Type B pancreatic cell (in vitro differentiated cells): ENCODE results near the gene KLK5. TPM values are rescaled to one million over a fixed set of nuclear protein-coding genes. Genes with fewer than 3 reads are reported as not detected.
"Not testable (repeated sequence)": the region's sequence is repeated elsewhere in the genome, so short reads cannot be mapped to it uniquely, and the experiment has no call there.

Source experiments
- DNase-seq: peaks from one replicate; pipeline ENCODE4 v3.0.0; 2021; ENCODE audit warnings: mixed read lengths; ENCODE audit not compliant: unreplicated experiment; ENCODE audit errors: extremely low spot score
- H3K27ac Mint-ChIP-seq: 2 replicates; pipeline ENCODE4 v1.8.0; 2021; ENCODE audit warnings: mild to moderate bottlenecking, mixed read lengths
- H3K27me3 Mint-ChIP-seq: 2 replicates; pipeline ENCODE4 v1.8.0; 2021; ENCODE audit warnings: mixed read lengths
- H3K36me3 Mint-ChIP-seq: 2 replicates; pipeline ENCODE4 v1.8.0; 2021; ENCODE audit warnings: mixed read lengths
- H3K4me1 Mint-ChIP-seq: one replicate; pipeline ENCODE4 v1.8.0; 2021; ENCODE audit warnings: mixed read lengths; ENCODE audit not compliant: unreplicated experiment
- H3K4me3 Mint-ChIP-seq: 2 replicates; pipeline ENCODE4 v1.8.0; 2021; ENCODE audit warnings: mild to moderate bottlenecking, mixed read lengths
- H3K9me3 Mint-ChIP-seq: 2 replicates; pipeline ENCODE4 v1.8.0; 2021; ENCODE audit warnings: mixed read lengths
- CTCF ChIP-seq: fragments of 200-600 bp; sonication (generic); conservative IDR thresholded peaks from 2 replicates; pipeline ENCODE4 v1.5.0; 2021; ENCODE audit warnings: antibody characterized with exemption, mild to moderate bottlenecking
- total RNA-seq: library from RNA; stranded (reverse); gene quantifications from 2 replicates; pipeline ENCODE4 v1.2.1, GENCODE V29; 2021; ENCODE audit warnings: low replicate concordance

Gene KLK5
- total RNA-seq, 1 donor from 2014 or later, result not detected

GRCh38 chr19:50998686-50999085, 45.8 kb upstream of the KLK5 start:
- no peak for TF ChIP-seq CTCF
- Mint-ChIP-seq H3K9me3 (no peaks in the 10 kb centered on the region), H3K27ac (no peak overlapping the region), H3K4me1 (peaks cover 3% of the 10 kb centered on the region), H3K36me3 (no peaks in the 10 kb centered on the region), H3K4me3 (no peak overlapping the region), H3K27me3 (peaks cover 18% of the 10 kb centered on the region)
- DNase-seq, result no peak

- H3K27ac Mint-ChIP-seq, result no peak overlapping the region
- H3K4me1 Mint-ChIP-seq, result peaks cover 3% of the 10 kb centered on the region
- DNase-seq, result no peak
- no peak overlapping the region for H3K4me3 Mint-ChIP-seq
- peaks cover 17% of the 10 kb centered on the region for H3K27me3 Mint-ChIP-seq
- no peaks in the 10 kb centered on the region for H3K36me3 Mint-ChIP-seq
- no peak for TF ChIP-seq CTCF
- no peaks in the 10 kb centered on the region for H3K9me3 Mint-ChIP-seq
Observed at GRCh38 chr19:50998061-50998460, 45.2 kb upstream of the KLK5 start.

GRCh38 chr19:50994129-50994528, 41.3 kb upstream of the KLK5 start:
- H3K4me3 Mint-ChIP-seq, result no peak overlapping the region
- TF ChIP-seq CTCF, result no peak
- peaks cover 32% of the 10 kb centered on the region for H3K27me3 Mint-ChIP-seq
- DNase-seq, result no peak
- no peak overlapping the region for H3K27ac Mint-ChIP-seq
- no peaks in the 10 kb centered on the region for H3K4me1 Mint-ChIP-seq
- no peaks in the 10 kb centered on the region for H3K36me3 Mint-ChIP-seq
- H3K9me3 Mint-ChIP-seq, result no peaks in the 10 kb centered on the region

GRCh38 chr19:50992666-50993035, 39.8 kb upstream of the KLK5 start:
- Mint-ChIP-seq H3K4me3 (no peak overlapping the region), H3K27me3 (peaks cover 39% of the 10 kb centered on the region), H3K36me3 (no peaks in the 10 kb centered on the region), H3K27ac (no peak overlapping the region), H3K9me3 (no peaks in the 10 kb centered on the region), H3K4me1 (no peaks in the 10 kb centered on the region)
- no peak for DNase-seq
- no peak for TF ChIP-seq CTCF

- H3K27me3 Mint-ChIP-seq, result peaks cover 48% of the 10 kb centered on the region
- not testable (repeated sequence) for H3K27ac Mint-ChIP-seq, DNase-seq
Observed at GRCh38 chr19:50984416-50984815, 31.6 kb upstream of the KLK5 start.

GRCh38 chr19:50983625-50984292, 30.9 kb upstream of the KLK5 start, which contains the start of gene KLK7:
Gene KLK7, minus strand, starts transcription at chr19:50983917. Its CDS starts 1,518 bp downstream, at chr19:50982399.
- DNase-seq, result no peak
- Mint-ChIP-seq H3K4me1 (no peaks in the 10 kb centered on the region), H3K27ac (no peak within 1 kb of the TSS), H3K36me3 (no peaks in the 10 kb centered on the region), H3K9me3 (no peaks in the 10 kb centered on the region), H3K4me3 (no peak within 1 kb of the TSS), H3K27me3 (peaks cover 44% of the 10 kb centered on the region)
- TF ChIP-seq CTCF, result no peak

More at GRCh38 chr19:50984416-50984815, 31.6 kb upstream of the KLK5 start:
- H3K9me3 Mint-ChIP-seq, H3K4me1 Mint-ChIP-seq, H3K36me3 Mint-ChIP-seq, H3K4me3 Mint-ChIP-seq: not testable (repeated sequence)
